Measurements from ENCODE around the gene ZNF738.

The ZNF738 gene

DNA sequence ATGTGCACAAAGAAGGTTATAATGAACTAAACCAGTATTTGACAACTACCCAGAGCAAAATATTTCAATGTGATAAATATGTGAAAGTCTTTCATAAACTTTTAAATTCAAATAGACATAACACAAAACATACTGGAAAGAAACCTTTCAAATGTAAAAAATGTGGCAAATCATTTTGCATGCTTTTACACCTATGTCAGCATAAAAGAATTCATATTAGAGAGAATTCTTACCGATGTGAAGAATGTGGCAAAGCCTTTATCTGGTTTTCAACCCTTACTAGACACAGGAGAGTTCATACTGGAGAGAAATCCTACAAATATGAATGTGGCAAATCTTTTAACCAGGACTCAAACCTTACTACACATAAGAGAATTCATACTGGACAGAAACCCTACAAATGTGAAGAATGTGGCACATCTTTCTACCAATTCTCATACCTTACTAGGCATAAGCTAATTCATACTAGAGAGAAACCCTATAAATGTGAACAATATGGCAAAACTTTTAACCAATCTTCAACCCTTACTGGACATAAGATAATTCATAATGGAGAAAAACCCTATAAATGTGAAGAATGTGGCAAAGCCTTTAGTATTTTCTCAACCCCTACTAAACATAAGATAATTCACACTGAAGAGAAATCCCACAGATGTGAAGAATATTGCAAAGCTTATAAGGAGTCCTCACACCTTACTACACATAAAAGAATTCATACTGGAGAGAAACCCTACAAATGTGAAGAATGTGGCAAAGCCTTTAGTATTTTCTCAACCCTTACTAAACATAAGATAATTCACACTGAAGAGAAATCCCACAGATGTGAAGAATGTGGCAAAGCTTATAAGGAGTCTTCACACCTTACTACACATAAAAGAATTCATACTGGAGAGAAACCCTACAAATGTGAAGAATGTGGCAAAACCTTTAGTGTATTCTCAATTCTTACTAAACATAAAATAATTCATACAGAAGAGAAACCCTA, 64.5 kb downstream of the ZNF738 start:
- no peak for DNase-seq

Measured in activated T-cell treated with anti-CD3 and anti-CD28 coated beads for 4 hours (primary cell).